GM23248 (cell line): ENCODE results near the gene C6orf141. TPM values are rescaled to one million over a fixed set of nuclear protein-coding genes. Genes with fewer than 3 reads are reported as not detected.
"Not testable (repeated sequence)": the region's sequence is repeated elsewhere in the genome, so short reads cannot be mapped to it uniquely, and the experiment has no call there.

Source experiments
- DNase-seq: peaks from one replicate; pipeline ENCODE4 v3.0.0-alpha.2; 2015
- H2AFZ ChIP-seq: fragments of 200-600 bp; sonication (generic); 2 replicates; pipeline ENCODE4 v1.6.1; 2016; ENCODE audit warnings: antibody characterized with exemption
- H3F3A ChIP-seq: fragments of 200-600 bp; sonication (generic); 2 replicates; pipeline ENCODE4 v1.6.1; 2016; ENCODE audit warnings: mild to moderate bottlenecking, antibody characterized with exemption, mixed run types; ENCODE audit not compliant: insufficient read depth
- H3K27ac ChIP-seq: fragments of 200-600 bp; sonication (generic); 2 replicates; pipeline ENCODE4 v1.5.1; 2016; ENCODE audit warnings: mild to moderate bottlenecking
- H3K27me3 ChIP-seq: fragments of 200-600 bp; sonication (generic); replicated peaks from 2 replicates; pipeline ENCODE4 v1.6.1; 2016; ENCODE audit warnings: mild to moderate bottlenecking; ENCODE audit not compliant: insufficient read depth
- H3K36me3 ChIP-seq: fragments of 200-600 bp; sonication (generic); 2 replicates; pipeline ENCODE4 v1.6.1; 2016; ENCODE audit warnings: low read depth, mild to moderate bottlenecking
- H3K4me1 ChIP-seq: fragments of 200-600 bp; sonication (generic); 2 replicates; pipeline ENCODE4 v1.6.1; 2016; ENCODE audit warnings: mild to moderate bottlenecking; ENCODE audit not compliant: insufficient read depth
- H3K4me2 ChIP-seq: fragments of 200-600 bp; sonication (generic); one replicate; pipeline ENCODE4 v1.6.1; 2016; ENCODE audit warnings: mild to moderate bottlenecking; ENCODE audit not compliant: unreplicated experiment
- H3K4me3 ChIP-seq: fragments of 200-600 bp; sonication (generic); 2 replicates; pipeline ENCODE4 v1.5.1; 2016; ENCODE audit warnings: mild to moderate bottlenecking
- H3K79me2 ChIP-seq: fragments of 200-600 bp; sonication (generic); 2 replicates; pipeline ENCODE4 v1.6.1; 2016; ENCODE audit warnings: mild to moderate bottlenecking; ENCODE audit not compliant: insufficient read depth
- H3K9ac ChIP-seq: fragments of 200-600 bp; sonication (generic); 2 replicates; pipeline ENCODE4 v1.6.1; 2016; ENCODE audit warnings: mild to moderate bottlenecking
- H3K9me2 ChIP-seq: fragments of 200-600 bp; sonication (generic); 2 replicates; pipeline ENCODE4 v1.6.1; 2016; ENCODE audit warnings: mixed run types, mild to moderate bottlenecking, moderate library complexity; ENCODE audit not compliant: insufficient read depth
- H3K9me3 ChIP-seq: fragments of 200-600 bp; sonication (generic); one replicate; pipeline ENCODE4 v1.6.1; 2017; ENCODE audit warnings: low read depth
- H4K20me1 ChIP-seq: fragments of 200-600 bp; sonication (generic); 2 replicates; pipeline ENCODE4 v1.6.0; 2016; ENCODE audit not compliant: insufficient read depth
- EZH2 ChIP-seq: fragments of 200-600 bp; sonication (generic); IDR thresholded peaks from 2 replicates; pipeline ENCODE4 v1.6.1; 2018; ENCODE audit warnings: antibody characterized with exemption, mild to moderate bottlenecking; ENCODE audit not compliant: insufficient read depth, poor library complexity, severe bottlenecking
- EZH2phosphoT487 ChIP-seq: fragments of 200-600 bp; sonication (generic); IDR thresholded peaks from 2 replicates; pipeline ENCODE4 v1.6.1; 2018; ENCODE audit warnings: antibody characterized with exemption, moderate library complexity, mild to moderate bottlenecking, low read depth; ENCODE audit not compliant: insufficient read depth
- WGBS, 2 experiments: methylation state at CpG; one replicate each; pipeline ENCODE4 v1.1.6; 2015 to 2017; ENCODE audit warnings: low lambda C conversion rate in 2 of 2, low coverage in 1 of 2; ENCODE audit errors: missing lambda C conversion rate in 2 of 2; 5-methylcytosine and 5-hydroxymethylcytosine counted together
- in situ Hi-C: fragments of 300-500 bp; cut with MboI; formaldehyde crosslinking; loops from 2 replicates; pipeline ENCODE4 v1.15.0; 2020
- polyA plus RNA-seq: library from polyadenylated mRNA; unstranded; fragments of >200 nt; fragmentation: Nextera tagmentation; extraction: Ambion mirVana; gene quantifications from 2 replicates; pipeline ENCODE4 v1.2.1, GENCODE V29; 2016
- total RNA-seq: library from RNA; depleted of rRNA; stranded (reverse); fragments of >200 nt; shearing (Covaris generic); gene quantifications from 2 replicates; pipeline ENCODE4 v1.2.3, GENCODE V29; 2014

The C6orf141 gene
- total and polyA plus RNA-seq, 2 experiments from 2014 or later = not detected

GRCh38 chr6:49565855-49566254, 15.4 kb downstream of the C6orf141 start:
- Histone ChIP-seq H3K9me3 (no peaks in the 10 kb centered on the region), H3K4me3 (no peak overlapping the region), H2AFZ (no peak overlapping the region), H4K20me1 (no peaks in the 10 kb centered on the region), H3K27me3 (peaks cover 28% of the 10 kb centered on the region), H3F3A (no peaks in the 10 kb centered on the region), H3K9me2 (no peaks in the 10 kb centered on the region), H3K4me1 (no peaks in the 10 kb centered on the region), H3K9ac (no peak overlapping the region), H3K4me2 (no peak overlapping the region), H3K79me2 (no peaks in the 10 kb centered on the region), H3K36me3 (no peaks in the 10 kb centered on the region), H3K27ac (no peak overlapping the region)
- DNase-seq = no peak
- 66 to 68% methylated on average over 10 of the region's 10 CpGs for WGBS, 2 experiments
- no peak for TF ChIP-seq EZH2phosphoT487
- TF ChIP-seq EZH2 = no peak
- in situ Hi-C loops = no loop called here

GRCh38 chr6:49570474-49571079, 20.1 kb downstream of the C6orf141 start:
- H3K9ac ChIP-seq = no peak overlapping the region
- H3K27me3 ChIP-seq = peaks cover 17% of the 10 kb centered on the region
- H3K79me2 ChIP-seq = no peaks in the 10 kb centered on the region
- H3K4me2 ChIP-seq = no peak overlapping the region
- no peaks in the 10 kb centered on the region for H3F3A ChIP-seq
- H3K27ac ChIP-seq = no peak overlapping the region
- H3K4me3 ChIP-seq = no peak overlapping the region
- 26 to 28% methylated on average over 6 of the region's 6 CpGs for WGBS, 2 experiments
- in situ Hi-C loops = no loop called here
- no peaks in the 10 kb centered on the region for H3K36me3 ChIP-seq
- no peaks in the 10 kb centered on the region for H4K20me1 ChIP-seq
- no peak for TF ChIP-seq EZH2phosphoT487
- no peak for TF ChIP-seq EZH2
- H2AFZ ChIP-seq = no peak overlapping the region
- H3K4me1 ChIP-seq = no peaks in the 10 kb centered on the region
- H3K9me2 ChIP-seq = no peaks in the 10 kb centered on the region
- no peaks in the 10 kb centered on the region for H3K9me3 ChIP-seq
- peak; percentile 10 for DNase-seq

GRCh38 chr6:49576618-49577017, 26.1 kb downstream of the C6orf141 start:
- no peaks in the 10 kb centered on the region for H3F3A ChIP-seq
- no peaks in the 10 kb centered on the region for H3K4me1 ChIP-seq
- no peak overlapping the region for H2AFZ ChIP-seq
- H3K27ac ChIP-seq = no peak overlapping the region
- H3K4me2 ChIP-seq = no peak overlapping the region
- no peak for TF ChIP-seq EZH2
- no peak for TF ChIP-seq EZH2phosphoT487
- no peaks in the 10 kb centered on the region for H3K36me3 ChIP-seq
- no peaks in the 10 kb centered on the region for H3K79me2 ChIP-seq
- H3K4me3 ChIP-seq = no peak overlapping the region
- no peaks in the 10 kb centered on the region for H3K9me3 ChIP-seq
- H3K27me3 ChIP-seq = peaks cover 16% of the 10 kb centered on the region
- in situ Hi-C loops = no loop called here
- H4K20me1 ChIP-seq = no peaks in the 10 kb centered on the region
- DNase-seq = no peak
- H3K9ac ChIP-seq = no peak overlapping the region
- no peaks in the 10 kb centered on the region for H3K9me2 ChIP-seq
- WGBS, 2 experiments = 33 to 41% methylated on average over 1 of the region's 1 CpG

GRCh38 chr6:49579649-49580048, 29.2 kb downstream of the C6orf141 start:
- Histone ChIP-seq H3K4me1 (no peaks in the 10 kb centered on the region), H3K9me2 (no peaks in the 10 kb centered on the region), H3K9me3 (no peaks in the 10 kb centered on the region), H3K27ac (no peak overlapping the region), H3K4me3 (no peak overlapping the region), H2AFZ (no peak overlapping the region), H3K9ac (no peak overlapping the region), H3F3A (no peaks in the 10 kb centered on the region), H3K79me2 (no peaks in the 10 kb centered on the region), H3K36me3 (no peaks in the 10 kb centered on the region), H4K20me1 (no peaks in the 10 kb centered on the region), H3K4me2 (no peak overlapping the region), H3K27me3 (peaks cover 11% of the 10 kb centered on the region)
- in situ Hi-C loops = no loop called here
- no peak for TF ChIP-seq EZH2
- TF ChIP-seq EZH2phosphoT487 = no peak
- DNase-seq = no peak

GRCh38 chr6:49582529-49582928, 32.1 kb downstream of the C6orf141 start:
- 32 to 33% methylated on average over 1 of the region's 1 CpG for WGBS, 2 experiments
- Histone ChIP-seq H3K4me3 (no peak overlapping the region), H3K9me2 (no peaks in the 10 kb centered on the region), H3K27me3 (peaks cover 9% of the 10 kb centered on the region), H3K36me3 (no peaks in the 10 kb centered on the region), H2AFZ (no peak overlapping the region), H3K79me2 (no peaks in the 10 kb centered on the region), H3K4me1 (no peaks in the 10 kb centered on the region), H3K4me2 (no peak overlapping the region), H3K27ac (no peak overlapping the region), H3F3A (no peaks in the 10 kb centered on the region), H3K9ac (no peak overlapping the region), H3K9me3 (no peaks in the 10 kb centered on the region), H4K20me1 (no peaks in the 10 kb centered on the region)
- no peak for DNase-seq
- no peak for TF ChIP-seq EZH2
- no peak for TF ChIP-seq EZH2phosphoT487
- in situ Hi-C loops = no loop called here

- H3F3A ChIP-seq, H3K4me1 ChIP-seq, H3K9me3 ChIP-seq, H4K20me1 ChIP-seq, H3K4me2 ChIP-seq, H2AFZ ChIP-seq, H3K36me3 ChIP-seq, H3K9ac ChIP-seq, in situ Hi-C loops, H3K27me3 ChIP-seq, H3K27ac ChIP-seq, H3K79me2 ChIP-seq, H3K9me2 ChIP-seq, H3K4me3 ChIP-seq, DNase-seq: not testable (repeated sequence)
- 47 to 48% methylated on average over 5 of the region's 5 CpGs for WGBS, 2 experiments
Measured at GRCh38 chr6:49587262-49587661, 36.8 kb downstream of the C6orf141 start.
